ENCODE results near the gene VIPAS39. TPM values are rescaled to one million over a fixed set of nuclear protein-coding genes. Genes with fewer than 3 reads are reported as not detected.

Gene VIPAS39
- total RNA-seq, 4 donors from 2014 or later: 13.2 to 15.3 (median 13.8) TPM

DNA sequence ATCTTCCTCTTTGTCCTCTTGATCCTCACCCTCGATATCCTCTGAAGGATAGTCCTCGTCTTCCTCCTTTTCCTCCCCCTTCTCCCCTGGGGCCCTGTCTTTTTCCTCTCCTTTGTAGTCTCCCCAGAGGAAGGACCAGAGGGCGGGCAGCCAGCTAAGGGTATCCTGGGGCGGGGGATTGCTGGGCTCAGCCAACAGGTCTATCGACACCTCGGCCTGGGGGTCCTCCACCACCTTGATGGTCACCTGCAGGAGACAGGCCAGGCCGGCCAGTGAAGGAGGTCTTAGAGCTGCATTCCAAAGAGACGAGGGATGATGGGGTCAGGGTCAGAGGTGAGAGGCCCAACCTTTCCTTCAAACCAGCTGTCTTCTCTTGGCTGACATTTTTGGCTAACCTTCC lies 25.0 kb upstream of the VIPAS39 start:
- no peaks in the 10 kb centered on the region for H3K9me3 ChIP-seq
- H3K4me3 ChIP-seq: no peak overlapping the region
- intact Hi-C loops (cut with DNase I): no loop called here
- no peaks in the 10 kb centered on the region for H3K4me1 ChIP-seq
- no peak for DNase-seq
- 72 to 79% methylated on average over 2 to 4 of the region's 8 CpGs for WGBS, 2 donors
- no peaks in the 10 kb centered on the region for H3K27me3 ChIP-seq
- H3K27ac ChIP-seq: no peak overlapping the region
- no peak for TF ChIP-seq POLR2A (IDR thresholded peaks at IDR 0.05)
- TF ChIP-seq, protein P1, sequence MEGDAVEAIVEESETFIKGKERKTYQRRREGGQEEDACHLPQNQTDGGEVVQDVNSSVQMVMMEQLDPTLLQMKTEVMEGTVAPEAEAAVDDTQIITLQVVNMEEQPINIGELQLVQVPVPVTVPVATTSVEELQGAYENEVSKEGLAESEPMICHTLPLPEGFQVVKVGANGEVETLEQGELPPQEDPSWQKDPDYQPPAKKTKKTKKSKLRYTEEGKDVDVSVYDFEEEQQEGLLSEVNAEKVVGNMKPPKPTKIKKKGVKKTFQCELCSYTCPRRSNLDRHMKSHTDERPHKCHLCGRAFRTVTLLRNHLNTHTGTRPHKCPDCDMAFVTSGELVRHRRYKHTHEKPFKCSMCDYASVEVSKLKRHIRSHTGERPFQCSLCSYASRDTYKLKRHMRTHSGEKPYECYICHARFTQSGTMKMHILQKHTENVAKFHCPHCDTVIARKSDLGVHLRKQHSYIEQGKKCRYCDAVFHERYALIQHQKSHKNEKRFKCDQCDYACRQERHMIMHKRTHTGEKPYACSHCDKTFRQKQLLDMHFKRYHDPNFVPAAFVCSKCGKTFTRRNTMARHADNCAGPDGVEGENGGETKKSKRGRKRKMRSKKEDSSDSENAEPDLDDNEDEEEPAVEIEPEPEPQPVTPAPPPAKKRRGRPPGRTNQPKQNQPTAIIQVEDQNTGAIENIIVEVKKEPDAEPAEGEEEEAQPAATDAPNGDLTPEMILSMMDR (IDR thresholded peaks at IDR 0.05): no peak
- no peaks in the 10 kb centered on the region for H3K36me3 ChIP-seq

- intact Hi-C loops (cut with DNase I): no loop called here
- Histone ChIP-seq H3K27ac (no peak overlapping the region), H3K4me1 (no peaks in the 10 kb centered on the region), H3K36me3 (no peaks in the 10 kb centered on the region), H3K27me3 (no peaks in the 10 kb centered on the region), H3K4me3 (no peak overlapping the region), H3K9me3 (no peaks in the 10 kb centered on the region)
- no peak for DNase-seq
- TF ChIP-seq, protein P1 (IDR thresholded peaks at IDR 0.05): no peak
- TF ChIP-seq POLR2A (IDR thresholded peaks at IDR 0.05): no peak
- WGBS, 2 donors: 83 to 88% methylated on average over 1 of the region's 1 CpG
These were observed 21.4 kb upstream of the VIPAS39 start for GRCh38 chr14:77478796-77479195.

DNA sequence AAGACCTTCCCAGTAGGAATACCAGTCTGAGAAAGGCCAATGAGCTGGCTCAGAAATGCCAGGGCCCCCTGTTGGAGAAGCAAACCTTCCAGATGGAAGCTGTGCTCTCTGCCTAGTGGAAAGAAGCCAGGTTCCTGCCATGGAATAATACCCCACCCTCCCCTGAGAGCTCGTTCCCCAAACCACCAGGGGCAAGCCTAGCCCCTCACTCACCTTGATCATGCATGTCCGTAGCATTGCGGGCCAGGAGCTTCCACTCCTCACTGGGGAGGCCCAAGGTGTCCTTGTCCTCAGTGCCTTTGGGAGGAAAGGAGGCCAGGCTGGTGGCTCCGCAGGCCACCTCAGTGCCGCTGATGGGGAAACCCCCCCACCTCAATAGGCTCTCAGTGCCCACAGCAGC lies 20.6 kb upstream of the VIPAS39 start:
- H3K4me3 ChIP-seq: no peak overlapping the region
- DNase-seq: no peak
- no peaks in the 10 kb centered on the region for H3K4me1 ChIP-seq
- H3K27ac ChIP-seq: no peak overlapping the region
- H3K9me3 ChIP-seq: no peaks in the 10 kb centered on the region
- H3K27me3 ChIP-seq: no peaks in the 10 kb centered on the region
- H3K36me3 ChIP-seq: no peaks in the 10 kb centered on the region
- TF ChIP-seq, protein P1 (IDR thresholded peaks at IDR 0.05): no peak
- TF ChIP-seq POLR2A (IDR thresholded peaks at IDR 0.05): no peak
- intact Hi-C loops (cut with DNase I): no loop called here
- WGBS, 2 donors: 80% methylated on average over 3 of the region's 5 CpGs; no CpG with 5 or more reads in 1 of the 2 donors

GRCh38 chr14:77475432-77476115 lies 18.2 kb upstream of the VIPAS39 start:
- intact Hi-C loops (cut with DNase I): no loop called here
- no peaks in the 10 kb centered on the region for H3K27me3 ChIP-seq
- H3K9me3 ChIP-seq: no peaks in the 10 kb centered on the region
- no peak overlapping the region for H3K4me3 ChIP-seq
- DNase-seq: no peak
- no CpG with 5 or more reads among the region's 35 CpGs for WGBS, 2 donors
- peaks cover 0 to 11% (median 0%) of the 10 kb centered on the region in 3 donors for H3K4me1 ChIP-seq
- TF ChIP-seq, protein P1 (IDR thresholded peaks at IDR 0.05): no peak
- no peak for TF ChIP-seq POLR2A (IDR thresholded peaks at IDR 0.05)
- no peaks in the 10 kb centered on the region for H3K36me3 ChIP-seq
- no peak overlapping the region for H3K27ac ChIP-seq

- Histone ChIP-seq H3K36me3 (peaks cover under 1 to 6% (median 4%) of the 10 kb centered on the region in 3 donors), H3K4me1 (peaks cover 0 to 20% (median 4%) of the 10 kb centered on the region in 3 donors), H3K27ac (no peak overlapping the region), H3K9me3 (no peaks in the 10 kb centered on the region), H3K27me3 (no peaks in the 10 kb centered on the region), H3K4me3 (no peak overlapping the region)
- no peak for TF ChIP-seq POLR2A (IDR thresholded peaks at IDR 0.05)
- TF ChIP-seq, protein P1 (IDR thresholded peaks at IDR 0.05): no peak
- intact Hi-C loops (cut with DNase I): no loop called here
- WGBS, 2 donors: 66 to 94% methylated on average over 3 to 6 of the region's 9 CpGs
- no peak for DNase-seq
These were observed 17.2 kb upstream of the VIPAS39 start for GRCh38 chr14:77474479-77475177.

Measured in esophagus squamous epithelium (tissue), 5 donors.